ENCODE results near the gene MARCHF9. TPM values are rescaled to one million over a fixed set of nuclear protein-coding genes. Genes with fewer than 3 reads are reported as not detected.

Gene MARCHF9
- total RNA-seq, 1 experiment from 2014 or later, result 19.8 TPM

GRCh38 chr12:57807285-57807684 is 52.4 kb downstream of the MARCHF9 start:
- POLR2A ChIA-PET (ENCODE audit: low non-redundant PET), result no interaction called here
- CTCF ChIA-PET, result interaction anchor here (0.6 kb wide), 1 partner anchor 599 kb away, joined by 3 read pairs; no protein-coding TSS in a partner anchor
- H3K36me3 ChIP-seq (ENCODE audit: insufficient read depth, low read length, poor library complexity, severe bottlenecking), result peaks cover 6% of the 10 kb centered on the region
- H3K27ac ChIP-seq (ENCODE audit: low read depth, low read length, poor library complexity, severe bottlenecking), result no peak overlapping the region
- intact Hi-C loops (cut with micrococcal nuclease; ENCODE audit: unreplicated experiment), result no loop called here
- no TSS peak for BruUV-seq (replicated peaks)
- H3K27me3 ChIP-seq (replicated peaks; ENCODE audit: insufficient read depth, low read depth, low read length, poor library complexity), result no peaks in the 10 kb centered on the region
- no peaks in the 10 kb centered on the region for H3K9me3 ChIP-seq (ENCODE audit: low read depth, low read length, poor library complexity, severe bottlenecking)
- no peak for DNase-seq (ENCODE audit: low spot score)
- TF ChIP-seq, protein P1, sequence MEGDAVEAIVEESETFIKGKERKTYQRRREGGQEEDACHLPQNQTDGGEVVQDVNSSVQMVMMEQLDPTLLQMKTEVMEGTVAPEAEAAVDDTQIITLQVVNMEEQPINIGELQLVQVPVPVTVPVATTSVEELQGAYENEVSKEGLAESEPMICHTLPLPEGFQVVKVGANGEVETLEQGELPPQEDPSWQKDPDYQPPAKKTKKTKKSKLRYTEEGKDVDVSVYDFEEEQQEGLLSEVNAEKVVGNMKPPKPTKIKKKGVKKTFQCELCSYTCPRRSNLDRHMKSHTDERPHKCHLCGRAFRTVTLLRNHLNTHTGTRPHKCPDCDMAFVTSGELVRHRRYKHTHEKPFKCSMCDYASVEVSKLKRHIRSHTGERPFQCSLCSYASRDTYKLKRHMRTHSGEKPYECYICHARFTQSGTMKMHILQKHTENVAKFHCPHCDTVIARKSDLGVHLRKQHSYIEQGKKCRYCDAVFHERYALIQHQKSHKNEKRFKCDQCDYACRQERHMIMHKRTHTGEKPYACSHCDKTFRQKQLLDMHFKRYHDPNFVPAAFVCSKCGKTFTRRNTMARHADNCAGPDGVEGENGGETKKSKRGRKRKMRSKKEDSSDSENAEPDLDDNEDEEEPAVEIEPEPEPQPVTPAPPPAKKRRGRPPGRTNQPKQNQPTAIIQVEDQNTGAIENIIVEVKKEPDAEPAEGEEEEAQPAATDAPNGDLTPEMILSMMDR (conservative IDR thresholded peaks at IDR 0.05; ENCODE audit: low read depth, low read length), result no peak
- no peak for TF ChIP-seq EZH2 (IDR thresholded peaks at IDR 0.05; ENCODE audit: borderline replicate concordance, low read depth, low read length, poor library complexity, severe bottlenecking)
- H3K4me1 ChIP-seq (ENCODE audit: insufficient read depth, low read length, poor library complexity, severe bottlenecking), result no peaks in the 10 kb centered on the region
- H3K4me3 ChIP-seq (ENCODE audit: low read depth, low read length, poor library complexity, severe bottlenecking), result no peak overlapping the region

- CTCF ChIA-PET, result no interaction called here
- Histone ChIP-seq H3K4me3 (ENCODE audit: low read depth, low read length, poor library complexity, severe bottlenecking) (no peak overlapping the region), H3K27ac (ENCODE audit: low read depth, low read length, poor library complexity, severe bottlenecking) (no peak overlapping the region), H3K4me1 (ENCODE audit: insufficient read depth, low read length, poor library complexity, severe bottlenecking) (no peaks in the 10 kb centered on the region), H3K9me3 (ENCODE audit: low read depth, low read length, poor library complexity, severe bottlenecking) (no peaks in the 10 kb centered on the region), H3K27me3 (replicated peaks; ENCODE audit: insufficient read depth, low read depth, low read length, poor library complexity) (no peaks in the 10 kb centered on the region), H3K36me3 (ENCODE audit: insufficient read depth, low read length, poor library complexity, severe bottlenecking) (no peaks in the 10 kb centered on the region)
- DNase-seq (ENCODE audit: low spot score), result no peak
- POLR2A ChIA-PET (ENCODE audit: low non-redundant PET), result no interaction called here
- TF ChIP-seq, protein P1 (conservative IDR thresholded peaks at IDR 0.05; ENCODE audit: low read depth, low read length), result no peak
- TF ChIP-seq EZH2 (IDR thresholded peaks at IDR 0.05; ENCODE audit: borderline replicate concordance, low read depth, low read length, poor library complexity, severe bottlenecking), result no peak
- no TSS peak for BruUV-seq (replicated peaks)
- intact Hi-C loops (cut with micrococcal nuclease; ENCODE audit: unreplicated experiment), result no loop called here
Observed at GRCh38 chr12:57808351-57808750, 53.4 kb downstream of the MARCHF9 start.

DNA sequence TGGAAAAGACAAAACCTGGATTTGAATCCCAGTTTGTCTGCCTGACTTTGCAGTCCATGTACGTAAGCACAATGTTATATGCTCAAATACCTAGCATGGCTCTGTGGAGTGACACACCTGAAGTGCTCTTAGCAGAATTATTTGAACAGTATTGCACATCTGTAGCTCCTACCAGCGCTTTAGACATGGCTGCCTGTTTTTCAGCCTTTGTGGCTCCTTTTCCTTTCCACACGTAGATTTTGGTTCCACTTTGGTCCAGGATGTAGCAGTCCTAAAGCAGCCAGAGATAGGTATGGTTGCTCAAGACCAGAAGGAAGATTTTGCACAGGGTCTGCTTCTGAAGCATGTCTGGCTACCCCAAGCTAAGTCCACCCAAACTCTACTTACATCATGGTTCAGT is 54.5 kb downstream of the MARCHF9 start:
- CTCF ChIA-PET, result no interaction called here

More for the DNA sequence above, 54.5 kb downstream of the MARCHF9 start:
- POLR2A ChIA-PET (ENCODE audit: low non-redundant PET), result no interaction called here
- Histone ChIP-seq H3K4me1 (ENCODE audit: insufficient read depth, low read length, poor library complexity, severe bottlenecking) (no peaks in the 10 kb centered on the region), H3K27me3 (replicated peaks; ENCODE audit: insufficient read depth, low read depth, low read length, poor library complexity) (no peaks in the 10 kb centered on the region), H3K36me3 (ENCODE audit: insufficient read depth, low read length, poor library complexity, severe bottlenecking) (no peaks in the 10 kb centered on the region), H3K4me3 (ENCODE audit: low read depth, low read length, poor library complexity, severe bottlenecking) (no peak overlapping the region), H3K27ac (ENCODE audit: low read depth, low read length, poor library complexity, severe bottlenecking) (no peak overlapping the region), H3K9me3 (ENCODE audit: low read depth, low read length, poor library complexity, severe bottlenecking) (no peaks in the 10 kb centered on the region)
- BruUV-seq (replicated peaks), result no TSS peak
- no peak for DNase-seq (ENCODE audit: low spot score)
- no peak for TF ChIP-seq EZH2 (IDR thresholded peaks at IDR 0.05; ENCODE audit: borderline replicate concordance, low read depth, low read length, poor library complexity, severe bottlenecking)
- TF ChIP-seq, protein P1 (conservative IDR thresholded peaks at IDR 0.05; ENCODE audit: low read depth, low read length), result no peak
- intact Hi-C loops (cut with micrococcal nuclease; ENCODE audit: unreplicated experiment), result no loop called here

Small RNA genes within 50 kb of the gene (microRNA-seq; reads per million reads assigned to microRNA genes)
- not detected for gene MIR6759

Other genes with a start within 250 kb of the MARCHF9 start
- gene DDIT3, start 234.6 kb upstream of the MARCHF9 start, total RNA-seq (2021), result 61.9 and 65.6 TPM in 2 replicates
- 140 and 150 TPM in 2 replicates for gene MBD6, start 232.3 kb upstream of the MARCHF9 start, total RNA-seq (2021)
- gene DCTN2, start 207.9 kb upstream of the MARCHF9 start, total RNA-seq (2021), result 121 and 129 TPM in 2 replicates
- 2.1 and 3.3 TPM in 2 replicates for gene KIF5A, start 205.1 kb upstream of the MARCHF9 start, total RNA-seq (2021)
- 34.9 and 35.4 TPM in 2 replicates for gene PIP4K2C, start 163.9 kb upstream of the MARCHF9 start, total RNA-seq (2021)
- 61.7 and 65.9 TPM in 2 replicates for gene DTX3, start 150.3 kb upstream of the MARCHF9 start, total RNA-seq (2021)
- gene ARHGEF25, start 143.7 kb upstream of the MARCHF9 start, total RNA-seq (2021), result 20.9 and 32.5 TPM in 2 replicates
- gene B4GALNT1, start 121.9 kb upstream of the MARCHF9 start, total RNA-seq (2021), result 34.5 and 39.0 TPM in 2 replicates
- 142 and 161 TPM in 2 replicates for gene OS9, start 61.0 kb upstream of the MARCHF9 start, total RNA-seq (2021)
- 4.0 and 6.6 TPM in 2 replicates for gene AGAP2, start 16.4 kb upstream of the MARCHF9 start, total RNA-seq (2021)
- 8.9 and 24.6 TPM in 2 replicates for gene TSPAN31, start 10.1 kb upstream of the MARCHF9 start, total RNA-seq (2021)
- 216 and 247 TPM in 2 replicates for gene CDK4, start 2.8 kb upstream of the MARCHF9 start, total RNA-seq (2021)
- 4.5 and 4.7 TPM in 2 replicates for gene CYP27B1, start 12.0 kb downstream of the MARCHF9 start, total RNA-seq (2021)
- 51.0 and 55.6 TPM in 2 replicates for gene METTL1, start 17.0 kb downstream of the MARCHF9 start, total RNA-seq (2021)
- 5.3 and 7.4 TPM in 2 replicates for gene EEF1AKMT3, start 17.5 kb downstream of the MARCHF9 start, total RNA-seq (2021)
- gene TSFM, start 27.7 kb downstream of the MARCHF9 start, total RNA-seq (2021), result 52.6 and 58.5 TPM in 2 replicates
- 4.4 and 5.4 TPM in 2 replicates for gene AVIL, start 63.6 kb downstream of the MARCHF9 start, total RNA-seq (2021)
- 115 and 132 TPM in 2 replicates for gene CTDSP2, start 91.6 kb downstream of the MARCHF9 start, total RNA-seq (2021)
- gene ATP23, start 186.5 kb downstream of the MARCHF9 start, total RNA-seq (2021), result 7.7 and 13.6 TPM in 2 replicates

Data from A673 (cell line).